ENCODE measurements around the gene ARID3B. TPM values are rescaled to one million over a fixed set of nuclear protein-coding genes. Genes with fewer than 3 reads are reported as not detected.
A peak's percentile ranks its signal among the peaks of the same experiment; 100 is the strongest.

ARID3B gene
- total and polyA plus RNA-seq, 2 of the 13 experiments (the other 11 are each of a cell fraction or from before 2014, with no cell fraction given), result 5.3 to 12.8 TPM

GRCh38 chr15:74540761-74541493, at the start of gene ARID3B (continued):
- no peak for TF ChIP-seq RARG (CRISPR knock-in tag; IDR thresholded peaks at IDR 0.05; ENCODE audit: low read depth)
- TF ChIP-seq RBM39 (IDR thresholded peaks at IDR 0.05; ENCODE audit: low read depth, low read length, poor library complexity, severe bottlenecking), result peak; percentile 51
- TF ChIP-seq, protein P1, sequence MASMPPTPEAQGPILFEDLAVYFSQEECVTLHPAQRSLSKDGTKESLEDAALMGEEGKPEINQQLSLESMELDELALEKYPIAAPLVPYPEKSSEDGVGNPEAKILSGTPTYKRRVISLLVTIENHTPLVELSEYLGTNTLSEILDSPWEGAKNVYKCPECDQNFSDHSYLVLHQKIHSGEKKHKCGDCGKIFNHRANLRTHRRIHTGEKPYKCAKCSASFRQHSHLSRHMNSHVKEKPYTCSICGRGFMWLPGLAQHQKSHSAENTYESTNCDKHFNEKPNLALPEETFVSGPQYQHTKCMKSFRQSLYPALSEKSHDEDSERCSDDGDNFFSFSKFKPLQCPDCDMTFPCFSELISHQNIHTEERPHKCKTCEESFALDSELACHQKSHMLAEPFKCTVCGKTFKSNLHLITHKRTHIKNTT (CRISPR knock-in tag; IDR thresholded peaks at IDR 0.05), result no peak
- no peak for TF ChIP-seq TSC22D2 (CRISPR knock-in tag; IDR thresholded peaks at IDR 0.05; ENCODE audit: borderline replicate concordance)
- peak in 1 of 2 experiments; percentile 53; a peak in 2 of 4 replicates for TF ChIP-seq HMGXB4 (CRISPR knock-in tag; IDR thresholded peaks at IDR 0.05; ENCODE audit: borderline replicate concordance in 1 of 2, low read depth in 1 of 2)
- peak; percentile 68 for TF ChIP-seq CREM (IDR thresholded peaks at IDR 0.05)
- TF ChIP-seq CREM (CRISPR knock-in tag; IDR thresholded peaks at IDR 0.05), result no peak
- peak; percentile 93; the same call in 1 of the 2 replicates for TF ChIP-seq THAP9 (CRISPR knock-in tag; IDR thresholded peaks at IDR 0.05; ENCODE audit: borderline replicate concordance)
- no peak for TF ChIP-seq NFATC3 (CRISPR knock-in tag; IDR thresholded peaks at IDR 0.05)
- TF ChIP-seq RFX1 (IDR thresholded peaks at IDR 0.05), result no peak
- TF ChIP-seq ZNF7 (CRISPR knock-in tag; IDR thresholded peaks at IDR 0.05), result no peak
- TF ChIP-seq ZNF354B (CRISPR knock-in tag; IDR thresholded peaks at IDR 0.05), result no peak
- no peak for TF ChIP-seq ZNF180 (CRISPR knock-in tag; IDR thresholded peaks at IDR 0.05; ENCODE audit: borderline replicate concordance, low read depth)
- TF ChIP-seq, protein P2, sequence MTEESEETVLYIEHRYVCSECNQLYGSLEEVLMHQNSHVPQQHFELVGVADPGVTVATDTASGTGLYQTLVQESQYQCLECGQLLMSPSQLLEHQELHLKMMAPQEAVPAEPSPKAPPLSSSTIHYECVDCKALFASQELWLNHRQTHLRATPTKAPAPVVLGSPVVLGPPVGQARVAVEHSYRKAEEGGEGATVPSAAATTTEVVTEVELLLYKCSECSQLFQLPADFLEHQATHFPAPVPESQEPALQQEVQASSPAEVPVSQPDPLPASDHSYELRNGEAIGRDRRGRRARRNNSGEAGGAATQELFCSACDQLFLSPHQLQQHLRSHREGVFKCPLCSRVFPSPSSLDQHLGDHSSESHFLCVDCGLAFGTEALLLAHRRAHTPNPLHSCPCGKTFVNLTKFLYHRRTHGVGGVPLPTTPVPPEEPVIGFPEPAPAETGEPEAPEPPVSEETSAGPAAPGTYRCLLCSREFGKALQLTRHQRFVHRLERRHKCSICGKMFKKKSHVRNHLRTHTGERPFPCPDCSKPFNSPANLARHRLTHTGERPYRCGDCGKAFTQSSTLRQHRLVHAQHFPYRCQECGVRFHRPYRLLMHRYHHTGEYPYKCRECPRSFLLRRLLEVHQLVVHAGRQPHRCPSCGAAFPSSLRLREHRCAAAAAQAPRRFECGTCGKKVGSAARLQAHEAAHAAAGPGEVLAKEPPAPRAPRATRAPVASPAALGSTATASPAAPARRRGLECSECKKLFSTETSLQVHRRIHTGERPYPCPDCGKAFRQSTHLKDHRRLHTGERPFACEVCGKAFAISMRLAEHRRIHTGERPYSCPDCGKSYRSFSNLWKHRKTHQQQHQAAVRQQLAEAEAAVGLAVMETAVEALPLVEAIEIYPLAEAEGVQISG (CRISPR knock-in tag; IDR thresholded peaks at IDR 0.05), result peak; percentile 97
- TF ChIP-seq POGK (CRISPR knock-in tag; conservative IDR thresholded peaks at IDR 0.05), result no peak
- no peak for TF ChIP-seq ZNF275 (CRISPR knock-in tag; IDR thresholded peaks at IDR 0.05; ENCODE audit: borderline replicate concordance)

All from HepG2 (cell line).